GM19025 (cell line): Measurements from ENCODE around the gene SLC9A3.
"Not testable (repeated sequence)": the region's sequence is repeated elsewhere in the genome, so short reads cannot be mapped to it uniquely, and the experiment has no call there.

Experiments used
- ATAC-seq: cut with Tn5 transposase; IDR thresholded peaks from one replicate; pipeline ENCODE4 v1.9.1; 2021; ENCODE audit warnings: mild to moderate bottlenecking, low read depth, moderate library complexity; ENCODE audit not compliant: unreplicated experiment

SLC9A3 gene

DNA sequence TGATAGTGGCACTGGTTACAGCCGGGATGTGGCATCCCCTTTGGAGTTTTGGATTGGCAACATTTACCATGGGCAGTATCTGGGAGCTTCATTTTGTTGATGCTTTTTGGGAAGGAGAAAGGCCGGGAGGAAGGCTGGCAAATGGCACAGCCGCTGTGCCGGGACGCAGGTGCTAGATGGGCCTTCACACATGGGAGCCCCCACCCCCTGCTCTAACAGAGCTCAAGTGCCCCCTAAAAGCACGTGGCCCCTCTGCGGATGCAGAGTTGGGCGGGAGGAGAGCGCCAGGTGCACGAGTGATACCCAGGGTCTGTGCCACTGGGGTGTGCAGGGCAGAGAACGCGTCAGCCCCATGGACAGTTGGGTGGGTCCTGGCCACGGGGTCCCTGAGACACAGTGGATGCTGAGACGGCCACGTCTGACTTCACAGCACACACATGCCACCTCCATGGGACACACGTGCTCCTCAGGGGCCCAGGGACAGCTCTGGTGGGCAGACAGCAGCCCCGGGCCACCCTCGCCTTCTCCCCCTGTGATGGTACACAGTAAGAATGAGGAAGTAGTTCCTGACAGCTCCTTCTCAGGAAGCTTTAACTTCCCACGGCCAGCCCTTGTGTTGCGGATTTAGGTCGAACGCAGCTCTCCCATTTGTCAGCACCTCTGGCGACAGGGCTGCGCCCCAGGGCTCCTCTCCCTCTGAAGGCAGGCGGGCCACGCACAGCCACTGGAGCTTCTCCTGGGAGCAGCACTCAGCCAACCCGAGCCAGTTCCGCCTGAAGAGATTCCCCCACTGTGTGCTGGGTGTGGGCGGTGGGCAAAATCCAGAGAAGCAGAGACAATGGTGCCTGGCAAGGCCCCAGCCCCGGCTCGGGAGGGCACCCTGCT lies 10.8 kb downstream of the SLC9A3 start:
- ATAC-seq = no peak

GRCh38 chr5:511476-511875 lies 12.8 kb downstream of the SLC9A3 start:
- ATAC-seq = no peak

GRCh38 chr5:510521-510920 lies 13.7 kb downstream of the SLC9A3 start:
- no peak for ATAC-seq

- no peak for ATAC-seq
These were observed 14.6 kb downstream of the SLC9A3 start for GRCh38 chr5:509611-510185.

DNA sequence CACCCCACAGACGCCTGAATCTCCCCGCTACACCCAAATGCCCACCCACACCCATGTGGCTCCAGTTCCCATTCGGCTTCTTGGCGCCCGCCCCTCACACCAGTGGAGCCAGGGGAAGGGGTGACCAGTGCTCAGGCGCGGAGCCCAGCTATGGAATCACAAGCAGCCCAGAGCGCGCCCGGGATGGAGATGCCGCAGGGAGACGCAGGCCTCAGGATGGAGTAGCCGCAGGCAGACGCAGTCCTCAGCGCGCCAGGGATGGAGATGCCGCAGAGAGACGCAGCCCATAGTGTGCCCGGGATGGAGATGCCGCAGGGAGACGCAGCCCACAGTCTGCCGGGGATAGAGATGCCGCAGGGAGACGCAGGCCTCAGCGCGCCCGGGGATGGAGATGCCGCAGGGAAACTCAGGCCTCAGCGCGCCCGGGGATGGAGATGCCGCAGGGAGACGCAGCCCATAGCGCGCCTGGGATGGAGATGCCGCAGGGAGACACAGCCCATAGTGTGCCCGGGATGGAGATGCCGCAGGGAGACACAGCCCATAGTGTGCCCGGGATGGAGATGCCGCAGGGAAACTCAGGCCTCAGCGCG lies 16.2 kb downstream of the SLC9A3 start:
- not testable (repeated sequence) for ATAC-seq

DNA sequence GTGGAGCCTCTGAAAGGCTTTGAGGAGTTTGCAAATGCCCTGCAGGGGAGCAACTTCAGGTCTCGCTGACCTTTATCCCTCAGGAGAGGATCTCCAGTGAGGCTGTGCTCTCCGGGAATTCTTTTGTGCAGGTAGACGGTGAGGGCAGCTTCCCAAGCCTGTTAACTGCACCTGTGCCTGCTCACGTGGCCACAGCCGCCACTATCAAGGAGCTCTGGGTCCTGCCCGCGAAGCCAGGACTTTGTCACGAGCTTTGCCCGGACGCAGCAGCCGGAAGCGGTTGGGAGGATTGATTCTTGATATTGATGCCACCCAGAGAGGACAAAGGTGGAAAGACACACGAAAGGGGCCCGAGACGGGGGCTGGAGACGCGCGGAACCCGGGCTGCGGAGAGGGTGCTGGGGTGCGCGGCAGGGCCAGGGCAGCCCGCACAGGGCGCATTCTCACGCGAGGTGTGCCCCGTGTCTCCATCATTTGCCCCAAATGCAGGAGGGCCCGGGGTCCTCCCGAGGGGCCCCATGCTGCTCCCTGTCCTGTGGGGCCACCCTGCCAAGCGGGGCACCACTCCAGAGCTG lies 18.2 kb downstream of the SLC9A3 start:
- no peak for ATAC-seq

DNA sequence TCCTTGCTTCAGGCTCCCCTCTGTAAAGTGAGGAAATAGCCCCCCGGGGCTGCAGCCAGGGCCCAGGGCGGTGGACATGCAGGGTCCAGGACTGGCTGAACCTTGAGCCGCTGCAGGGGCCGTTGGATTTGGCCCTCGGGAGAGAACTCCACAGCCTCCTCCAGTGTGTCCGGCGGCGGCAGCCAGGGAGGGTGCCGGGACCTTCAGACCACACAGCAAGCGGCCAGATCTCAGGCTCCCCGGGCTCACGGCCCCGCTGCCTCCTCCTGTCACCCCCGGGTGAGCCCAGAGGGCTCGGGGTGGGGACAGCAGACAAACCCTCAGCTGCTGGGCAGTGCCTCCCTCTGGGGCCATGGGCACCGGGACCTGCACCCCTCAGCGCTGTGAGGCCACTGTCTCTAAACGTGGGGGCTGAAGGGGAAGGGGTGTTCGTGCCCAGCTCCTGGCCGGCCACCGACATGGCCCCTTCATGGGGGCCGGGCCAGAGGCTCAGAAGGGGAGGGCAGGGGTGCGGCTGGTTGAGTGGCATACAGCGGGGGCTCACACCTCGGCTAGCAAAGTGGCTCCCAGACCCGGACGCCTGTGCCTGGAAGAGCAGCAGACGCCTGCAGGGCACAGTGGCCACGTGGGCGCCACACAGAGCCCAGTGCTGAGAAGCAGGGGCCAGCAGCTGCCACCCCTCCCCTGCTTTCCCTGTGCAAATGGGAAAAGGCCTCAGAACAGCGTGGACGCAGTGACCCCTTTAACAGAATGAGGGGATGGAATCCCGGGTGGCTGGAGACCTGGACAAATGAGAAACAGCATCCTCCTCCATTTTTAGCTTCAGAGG lies 19.7 kb downstream of the SLC9A3 start:
- no peak for ATAC-seq

- ATAC-seq = no peak
These were observed 21.7 kb downstream of the SLC9A3 start for GRCh38 chr5:502325-503079.

DNA sequence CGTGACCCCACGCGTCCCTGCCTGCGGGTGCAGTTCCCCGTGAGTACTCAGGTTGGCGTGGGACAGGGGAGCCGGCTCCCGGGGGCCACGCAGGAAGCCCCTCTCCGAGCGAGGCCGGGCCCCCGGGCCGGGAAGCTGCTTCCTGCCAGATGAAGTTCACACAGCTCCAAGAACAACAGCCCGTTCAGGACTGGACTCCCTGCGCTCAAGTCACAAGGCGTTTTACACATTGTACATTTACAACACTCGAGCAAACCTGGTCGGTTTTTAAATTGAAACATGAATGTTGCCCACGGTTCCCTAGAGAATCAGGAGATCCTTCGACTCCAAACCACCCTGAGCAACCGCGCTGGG lies 22.4 kb downstream of the SLC9A3 start:
- ATAC-seq = no peak

- ATAC-seq = no peak
These were observed 23.0 kb downstream of the SLC9A3 start for GRCh38 chr5:501105-501830.

DNA sequence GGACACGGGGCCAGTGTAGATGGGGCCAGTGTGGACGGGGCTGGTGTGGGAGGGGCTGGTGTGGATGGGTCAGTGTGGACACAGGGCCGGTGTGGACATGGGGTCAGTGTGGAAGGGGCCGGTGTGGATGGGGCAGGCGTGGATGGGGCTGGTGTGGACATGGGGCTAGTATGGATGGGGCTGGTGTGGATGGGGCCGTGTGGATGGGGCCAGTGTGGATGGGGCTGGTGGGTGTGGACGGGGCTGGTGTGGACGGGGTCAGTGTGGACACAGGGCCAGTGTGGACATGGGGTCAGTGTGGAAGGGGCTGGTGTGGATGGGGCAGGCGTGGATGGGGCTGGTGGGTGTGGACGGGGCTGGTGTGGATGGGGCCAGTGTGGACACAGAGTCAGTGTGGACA lies 23.8 kb downstream of the SLC9A3 start:
- no peak for ATAC-seq

DNA sequence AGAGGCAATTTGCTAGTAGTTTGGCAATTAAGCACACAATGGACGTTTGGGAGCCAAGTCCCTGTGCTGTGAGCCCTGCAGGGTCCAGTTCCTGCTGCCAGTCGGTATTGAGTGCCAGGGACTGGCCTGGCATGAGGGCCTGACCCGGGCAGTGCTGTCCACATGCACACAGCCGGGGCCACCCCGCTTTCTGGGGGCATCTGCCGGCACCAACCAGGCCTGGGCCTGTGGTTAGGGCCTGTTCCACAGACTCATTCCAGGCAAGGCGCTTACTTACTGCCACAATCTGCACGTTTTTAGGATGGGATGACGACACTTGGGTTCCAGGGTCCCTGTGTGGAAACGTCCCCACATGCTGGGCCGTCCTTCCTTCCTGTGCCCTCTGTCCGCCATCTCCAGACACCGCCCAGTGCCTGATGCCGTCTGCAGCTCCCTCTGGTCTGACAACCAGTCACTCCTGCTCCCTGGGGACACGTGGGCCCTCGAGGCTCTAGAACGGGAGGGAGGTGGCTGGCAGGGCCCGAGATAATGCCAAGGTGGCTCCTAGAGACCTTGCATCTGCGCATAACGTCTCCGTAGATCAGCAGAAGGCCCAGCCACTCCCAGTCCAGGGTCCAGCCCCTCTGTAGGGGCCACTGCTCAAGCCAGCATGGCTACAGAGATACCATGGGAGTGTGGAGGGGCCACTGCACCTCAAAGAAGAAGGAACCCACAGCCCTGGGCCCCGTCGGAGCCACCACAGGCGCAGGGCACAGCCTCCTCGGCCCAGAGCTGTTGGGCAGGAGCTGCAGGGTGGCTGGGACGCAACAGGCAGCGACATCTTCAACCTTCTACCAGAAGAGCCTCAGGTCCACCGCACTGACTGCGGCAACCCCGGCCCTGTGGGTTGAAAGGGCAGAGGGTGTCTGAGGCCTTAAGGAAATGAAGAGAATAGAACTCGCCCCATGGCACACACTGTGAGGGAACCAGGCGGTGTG lies 24.7 kb downstream of the SLC9A3 start:
- ATAC-seq = no peak

DNA sequence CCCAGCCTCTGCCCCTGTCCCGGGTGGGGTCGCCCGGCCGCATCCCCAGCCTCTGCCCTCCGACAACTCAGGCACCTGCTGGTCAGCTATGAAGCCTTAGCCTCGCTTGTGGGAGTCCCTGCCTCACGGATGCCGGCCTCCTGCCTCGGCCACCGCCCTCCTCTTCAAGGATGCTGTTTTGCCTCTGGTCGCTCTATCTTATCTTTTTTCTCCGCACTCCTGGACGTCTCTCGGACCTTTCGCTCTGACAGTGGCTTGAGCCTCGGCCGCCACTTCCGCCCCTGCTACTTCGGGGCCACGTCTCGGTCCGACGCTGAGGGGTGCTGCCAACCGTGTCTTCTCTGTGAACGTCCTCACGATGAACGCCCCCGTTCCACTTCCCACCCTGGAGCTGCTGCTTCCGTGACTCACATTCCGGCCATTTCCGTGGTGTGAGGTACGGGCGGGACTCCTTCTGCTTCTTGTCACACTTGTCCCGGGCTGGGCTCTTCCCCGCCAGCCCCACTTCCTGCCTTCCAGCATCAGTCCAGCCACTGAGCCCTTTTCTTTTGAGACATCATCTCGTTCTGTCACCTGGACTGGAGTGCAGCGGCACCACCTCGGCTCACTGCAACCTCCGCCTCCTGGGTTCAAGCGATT lies 26.3 kb downstream of the SLC9A3 start:
- no peak for ATAC-seq

GRCh38 chr5:497090-497700 lies 27.1 kb downstream of the SLC9A3 start:
- ATAC-seq = no peak

DNA sequence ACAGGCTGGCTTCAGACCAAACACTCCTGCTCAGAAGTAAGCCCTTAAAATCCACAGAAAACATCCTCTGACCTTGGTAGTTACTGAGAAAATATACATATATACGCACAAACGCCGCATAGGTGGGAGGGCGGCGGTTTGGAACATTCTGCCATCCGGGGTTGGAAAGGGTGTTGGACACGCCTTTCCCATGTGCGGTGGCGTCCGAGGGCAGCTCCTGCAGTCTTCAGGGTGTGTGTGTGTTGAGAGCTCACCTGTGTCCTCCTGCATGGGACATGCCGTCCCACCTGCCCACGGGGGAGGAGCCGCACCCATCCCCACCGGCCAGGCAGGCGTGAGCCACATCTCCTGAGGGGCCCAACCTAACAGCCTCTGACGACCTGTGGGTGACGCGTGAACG lies 28.2 kb downstream of the SLC9A3 start:
- ATAC-seq = no peak

GRCh38 chr5:494667-495255 lies 29.5 kb downstream of the SLC9A3 start:
- no peak for ATAC-seq

GRCh38 chr5:493758-494157 lies 30.5 kb downstream of the SLC9A3 start:
- no peak for ATAC-seq
